GM08714 (cell line): Measurements from ENCODE around the gene NHLRC1.

Experiments
- H3K4me3 ChIP-seq: fragments of 200-500 bp; sonication (Bioruptor generic); 2 replicates; pipeline ENCODE4 v1.5.1; 2014; ENCODE audit warnings: mild to moderate bottlenecking, low read length, inconsistent platforms
- ZNF274 ChIP-seq: IDR thresholded peaks from 2 replicates; pipeline ENCODE4 v1.6.1; 2012; ENCODE audit warnings: mild to moderate bottlenecking, low read depth, low read length

Gene NHLRC1

DNA sequence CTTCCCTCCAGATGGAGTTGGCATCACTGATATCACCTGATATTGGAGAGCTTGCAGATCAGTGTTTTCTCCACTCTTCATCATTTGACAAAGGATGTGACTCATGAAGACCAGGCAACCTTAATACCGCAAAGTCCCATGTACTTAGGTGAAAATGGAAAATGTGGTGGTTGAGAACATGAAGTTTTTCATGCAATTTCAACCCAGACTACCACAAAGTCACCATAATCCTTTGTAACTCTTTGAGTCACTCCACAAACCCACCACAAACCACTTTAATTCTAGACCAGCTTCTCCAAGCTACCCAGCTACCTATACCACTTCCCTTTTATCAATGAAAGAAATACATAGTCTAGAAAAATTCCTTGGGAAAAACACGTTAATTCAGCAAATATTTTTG is 7.1 kb downstream of the NHLRC1 start:
- no peak for TF ChIP-seq ZNF274

DNA sequence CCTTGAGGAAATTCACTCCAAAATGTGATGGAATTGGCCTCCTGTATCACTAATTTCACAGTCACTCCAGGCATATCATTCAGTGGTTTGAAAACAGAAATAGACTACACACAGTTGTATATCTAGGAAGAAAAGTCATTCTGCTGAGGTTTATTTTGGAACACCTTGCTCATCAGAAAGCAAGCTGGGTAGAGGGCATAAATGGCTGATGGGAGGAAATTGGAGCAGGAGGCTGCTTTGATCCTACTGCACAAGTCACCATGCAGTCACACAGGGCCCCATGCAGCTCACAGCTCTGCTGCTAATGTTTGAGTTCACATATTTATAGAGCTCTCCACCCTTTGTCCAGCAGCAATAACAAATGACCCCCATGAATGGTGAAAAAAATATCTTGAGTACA is 12.3 kb downstream of the NHLRC1 start:
- TF ChIP-seq ZNF274 = no peak
- no peak overlapping the region for H3K4me3 ChIP-seq

More for the DNA sequence above, 7.1 kb downstream of the NHLRC1 start:
- no peak overlapping the region for H3K4me3 ChIP-seq

DNA sequence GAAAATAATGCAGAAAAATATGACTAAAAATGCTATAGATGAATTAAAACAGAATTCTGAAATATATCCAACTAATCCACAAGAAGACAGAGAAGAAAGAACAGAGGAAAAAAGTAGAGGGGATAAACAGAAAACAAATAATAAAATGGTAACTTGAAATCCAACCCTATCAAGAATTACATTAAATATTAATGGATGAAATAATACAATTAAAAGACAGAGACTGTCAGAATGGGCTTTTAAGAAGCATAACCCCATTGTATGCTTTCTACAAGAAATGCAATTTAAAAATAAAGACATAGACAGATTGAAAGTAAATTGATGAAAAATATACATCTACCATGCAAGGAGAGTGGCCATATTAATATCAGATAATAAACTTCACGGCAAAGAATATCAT is 15.4 kb downstream of the NHLRC1 start:
- no peak for TF ChIP-seq ZNF274
- H3K4me3 ChIP-seq = no peak overlapping the region

DNA sequence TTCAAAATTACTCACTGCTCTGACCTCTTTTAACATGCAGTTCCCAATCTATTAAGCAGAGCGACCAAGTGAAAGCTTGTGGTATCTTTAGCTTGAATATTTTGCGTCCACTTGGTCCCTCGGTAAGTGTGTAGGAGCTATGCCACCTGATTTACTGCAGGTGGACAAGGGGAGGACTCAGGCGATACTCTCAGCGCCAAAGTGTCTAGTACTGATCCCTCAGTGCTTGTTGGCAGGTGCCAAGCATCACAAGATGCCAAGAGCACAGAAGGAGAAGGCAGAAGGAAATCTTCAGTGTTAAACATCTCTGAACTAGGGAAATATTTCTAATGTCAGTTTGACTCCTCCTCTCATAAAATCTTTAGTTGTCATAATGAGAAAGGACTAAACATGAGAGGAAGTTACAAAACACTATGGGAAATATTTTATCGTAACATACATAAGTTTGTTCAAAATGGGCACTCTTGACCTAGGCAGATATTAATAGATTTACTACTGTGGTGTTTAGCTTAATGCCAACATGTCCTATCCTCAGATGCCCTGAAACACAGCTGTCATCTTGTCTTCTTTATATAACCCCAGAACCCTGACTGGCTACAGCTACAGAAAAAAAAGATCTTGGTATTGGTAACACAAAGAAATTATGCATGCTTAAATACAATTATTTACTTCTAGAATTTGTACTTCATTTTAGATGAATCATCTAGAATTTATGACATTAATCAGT is 19.5 kb downstream of the NHLRC1 start:
- no peak for TF ChIP-seq ZNF274
- H3K4me3 ChIP-seq = no peak overlapping the region

DNA sequence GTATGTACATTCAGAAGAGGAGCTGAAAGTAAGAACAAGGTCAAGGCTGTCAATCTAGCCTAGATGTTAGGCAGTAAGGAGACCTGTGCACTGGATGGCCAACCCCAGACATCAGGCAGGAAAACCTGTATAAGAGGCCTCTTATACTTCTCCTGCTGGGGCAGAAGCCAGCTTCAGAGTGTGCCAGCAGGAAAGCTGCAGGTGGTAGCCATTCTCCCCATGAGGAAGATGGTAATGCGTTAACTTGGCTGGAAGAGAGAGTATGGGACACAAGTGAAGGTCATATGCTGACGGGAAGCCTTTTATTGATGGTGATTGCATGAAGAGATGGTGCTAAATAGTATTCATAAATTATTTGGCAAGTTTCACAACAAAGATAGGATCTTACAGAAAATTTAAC is 20.6 kb downstream of the NHLRC1 start:
- TF ChIP-seq ZNF274 = no peak
- no peak overlapping the region for H3K4me3 ChIP-seq

DNA sequence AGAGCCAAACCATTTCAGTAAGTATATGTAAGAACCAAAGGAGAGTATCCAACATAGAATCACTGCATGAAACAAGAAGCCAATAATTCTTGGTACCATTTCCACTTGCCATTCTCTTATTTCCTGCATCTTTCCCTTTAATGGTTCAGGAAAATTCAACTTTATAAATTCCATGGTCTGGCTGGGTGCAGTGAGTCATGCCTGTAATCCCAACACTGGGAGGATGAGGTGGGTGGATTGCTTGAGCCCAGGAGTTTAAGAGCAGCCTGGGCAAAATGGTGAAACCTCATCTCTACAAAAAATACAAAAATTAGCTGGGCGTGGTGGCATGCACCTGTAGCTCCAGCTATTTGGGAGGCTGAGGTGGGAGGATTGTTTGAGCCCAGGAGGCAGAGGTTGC is 21.2 kb downstream of the NHLRC1 start:
- H3K4me3 ChIP-seq = no peak overlapping the region
- no peak for TF ChIP-seq ZNF274

DNA sequence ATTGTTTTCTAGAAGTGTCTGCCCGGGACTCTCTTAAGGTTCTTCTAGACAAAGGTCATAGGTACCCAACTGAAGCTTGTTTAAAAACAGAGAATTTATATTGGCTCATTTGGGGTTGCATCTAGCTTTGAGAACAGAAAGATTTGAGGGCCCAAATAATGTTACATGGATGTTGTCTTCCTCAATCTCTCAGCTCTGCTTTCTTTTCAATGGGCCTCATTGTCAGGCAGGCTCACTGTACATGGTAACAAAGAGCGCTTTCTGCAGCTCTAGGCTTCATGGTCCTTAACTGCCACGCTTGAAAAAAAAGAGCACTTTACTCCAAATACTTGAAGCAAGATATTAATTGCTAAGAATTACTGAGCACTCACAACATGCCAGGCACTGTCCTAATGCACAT is 22.2 kb downstream of the NHLRC1 start:
- no peak for TF ChIP-seq ZNF274
- H3K4me3 ChIP-seq = no peak overlapping the region

DNA sequence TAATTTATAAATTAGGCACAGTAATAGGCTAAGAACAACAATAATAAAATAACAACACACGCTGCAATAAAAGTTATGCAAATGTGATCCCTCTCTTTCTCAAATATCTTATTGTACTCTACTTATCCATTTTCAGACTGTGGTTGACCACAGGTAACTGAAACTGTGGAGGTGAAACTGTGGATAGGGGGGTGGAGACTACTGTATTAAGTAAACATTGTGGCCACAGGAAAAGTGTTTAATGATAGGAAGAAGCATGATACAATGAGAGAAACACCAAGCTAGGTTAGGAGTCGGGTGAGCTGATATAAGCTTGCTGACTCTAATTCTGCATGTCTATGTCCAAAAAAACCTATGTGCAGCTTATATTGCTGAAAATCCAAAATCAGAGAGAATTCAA is 23.0 kb downstream of the NHLRC1 start:
- H3K4me3 ChIP-seq = no peak overlapping the region
- no peak for TF ChIP-seq ZNF274

DNA sequence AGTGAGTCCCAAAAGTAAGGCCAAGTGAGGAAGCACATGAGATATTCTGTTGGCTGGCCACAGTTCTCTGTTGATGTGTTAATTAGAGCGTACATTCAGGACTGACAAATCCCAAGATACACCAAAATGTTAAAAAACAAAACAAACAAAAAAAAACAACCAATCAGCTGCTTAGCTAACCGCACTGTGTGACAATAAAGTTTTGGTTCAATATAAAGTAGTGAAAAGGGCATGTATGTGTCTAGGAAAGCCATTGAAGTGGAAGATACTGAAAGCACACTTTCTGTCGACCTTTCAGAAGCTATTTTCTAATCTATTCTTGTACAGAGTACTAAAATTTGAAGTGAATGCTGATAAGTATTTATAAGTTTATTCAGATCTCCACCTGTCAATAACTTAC is 26.1 kb downstream of the NHLRC1 start:
- H3K4me3 ChIP-seq = no peak overlapping the region
- TF ChIP-seq ZNF274 = no peak

DNA sequence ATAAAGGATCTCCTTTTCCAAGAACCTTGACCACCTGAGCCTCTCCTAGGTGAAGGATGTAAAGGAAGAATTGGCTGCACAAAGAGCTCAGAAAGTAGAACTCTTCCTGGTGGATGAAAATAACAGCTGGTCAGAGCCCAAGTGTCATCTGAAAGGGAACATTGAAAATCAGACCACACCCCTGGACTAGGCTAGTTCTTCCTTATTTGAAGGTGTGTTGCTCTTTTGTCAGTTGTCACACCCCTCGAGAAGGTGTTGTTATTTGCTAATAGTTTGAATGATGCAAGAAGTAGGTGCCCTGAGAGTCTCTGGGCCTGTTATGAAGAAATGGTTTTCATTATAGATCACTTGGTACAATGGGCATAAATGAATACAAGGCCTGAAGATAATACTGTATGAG is 31.1 kb downstream of the NHLRC1 start:
- H3K4me3 ChIP-seq = no peak overlapping the region
- TF ChIP-seq ZNF274 = no peak

DNA sequence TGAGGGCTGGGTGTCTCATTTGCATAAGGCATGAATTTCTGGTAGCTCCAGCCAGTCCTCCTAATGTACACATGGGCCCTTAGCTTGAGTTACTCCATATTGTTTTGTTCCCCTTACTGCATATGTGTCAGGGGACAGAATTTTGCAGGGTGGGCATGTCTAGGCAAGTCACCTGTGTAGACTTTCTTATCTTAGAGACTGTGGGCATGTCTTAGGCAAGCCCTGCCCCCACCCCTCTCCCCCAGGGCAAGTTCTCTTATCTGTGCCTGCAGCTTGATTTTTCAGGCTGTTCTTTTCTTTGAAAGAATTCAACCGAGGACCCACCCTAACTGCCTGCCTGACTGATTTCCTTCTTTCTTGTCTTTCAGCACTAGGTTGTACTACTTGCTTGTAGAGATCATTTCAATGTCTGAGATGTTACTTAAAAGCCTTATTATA is 32.1 kb downstream of the NHLRC1 start:
- no peak overlapping the region for H3K4me3 ChIP-seq
- no peak for TF ChIP-seq ZNF274

DNA sequence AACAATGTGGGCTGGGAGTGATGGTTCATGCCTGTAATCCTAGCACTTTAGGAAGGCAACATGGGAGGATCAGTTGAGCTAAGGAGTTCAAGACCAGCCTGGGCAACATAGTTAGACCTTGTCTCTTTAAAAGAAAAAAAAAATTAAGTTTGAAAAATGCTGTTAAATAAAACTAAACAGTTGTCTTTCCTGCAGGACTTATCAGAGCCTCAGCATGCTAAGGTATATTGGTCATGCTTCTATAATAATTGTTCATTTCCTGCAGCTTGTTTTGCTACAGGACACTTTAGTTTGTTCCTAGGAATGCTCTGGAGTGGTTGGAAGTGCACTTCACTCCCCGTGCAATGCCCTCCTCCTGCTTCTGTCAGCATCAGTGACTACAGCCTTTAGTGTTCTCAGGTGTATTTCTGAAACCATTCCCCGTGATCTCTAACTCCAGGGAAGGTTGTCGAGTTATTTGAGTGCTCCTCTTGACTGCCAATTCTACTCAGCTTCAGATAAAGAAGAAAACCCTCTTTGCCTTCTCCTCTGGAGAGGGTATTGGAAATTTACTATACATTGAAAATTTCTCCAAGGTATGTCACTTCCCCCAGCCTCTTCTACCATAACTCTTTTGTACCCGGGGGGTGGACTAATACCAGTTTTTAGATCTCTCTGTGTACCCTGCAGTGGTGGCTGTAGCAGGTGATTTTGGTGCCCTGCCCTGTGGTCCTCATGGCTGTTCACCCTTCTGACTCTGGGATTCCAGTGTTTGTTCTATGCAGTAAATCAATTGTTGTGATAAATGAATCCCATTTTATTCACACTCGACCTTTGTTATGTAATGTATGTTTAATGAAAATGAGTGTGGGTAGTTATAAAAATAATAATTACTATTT is 33.8 kb downstream of the NHLRC1 start:
- TF ChIP-seq ZNF274 = no peak

DNA sequence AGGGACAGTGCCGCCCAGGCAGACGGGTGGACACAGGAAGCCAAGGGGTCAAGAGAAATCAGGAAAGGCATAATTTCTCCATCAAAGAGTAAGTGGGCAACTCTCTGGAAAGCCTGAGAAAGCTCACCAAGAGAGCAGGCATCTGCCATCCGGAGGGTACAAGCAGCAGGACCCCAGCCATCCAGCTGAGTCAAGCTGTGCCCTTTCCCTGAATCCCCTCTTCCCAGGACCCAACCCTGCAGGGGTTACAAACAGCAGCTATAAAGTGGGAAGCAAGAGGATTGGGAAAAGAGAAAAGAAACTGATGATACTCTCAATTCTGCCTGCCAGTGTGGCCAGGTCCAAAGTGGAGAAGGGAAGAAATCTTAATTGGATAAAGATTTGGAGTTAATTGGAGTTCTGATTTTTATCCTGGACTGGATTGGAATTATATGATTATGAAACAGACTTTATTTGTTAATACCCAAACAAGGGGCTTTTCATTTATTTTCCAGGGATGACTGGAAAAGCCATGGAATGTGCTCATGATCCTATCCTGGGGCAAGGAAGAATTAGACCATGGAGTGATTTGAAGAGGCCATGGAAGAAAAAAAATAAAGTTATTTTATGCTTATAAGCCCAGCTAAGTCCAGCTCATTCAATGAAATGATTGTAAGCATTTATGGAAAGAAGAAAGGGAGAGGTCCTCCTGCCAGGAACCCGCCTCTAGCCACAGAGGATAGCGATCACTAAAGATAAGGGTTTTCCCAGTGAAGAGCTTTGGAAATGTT is 34.9 kb downstream of the NHLRC1 start:
- H3K4me3 ChIP-seq = no peak overlapping the region
- no peak for TF ChIP-seq ZNF274

More for the DNA sequence above, 33.8 kb downstream of the NHLRC1 start:
- no peak overlapping the region for H3K4me3 ChIP-seq

DNA sequence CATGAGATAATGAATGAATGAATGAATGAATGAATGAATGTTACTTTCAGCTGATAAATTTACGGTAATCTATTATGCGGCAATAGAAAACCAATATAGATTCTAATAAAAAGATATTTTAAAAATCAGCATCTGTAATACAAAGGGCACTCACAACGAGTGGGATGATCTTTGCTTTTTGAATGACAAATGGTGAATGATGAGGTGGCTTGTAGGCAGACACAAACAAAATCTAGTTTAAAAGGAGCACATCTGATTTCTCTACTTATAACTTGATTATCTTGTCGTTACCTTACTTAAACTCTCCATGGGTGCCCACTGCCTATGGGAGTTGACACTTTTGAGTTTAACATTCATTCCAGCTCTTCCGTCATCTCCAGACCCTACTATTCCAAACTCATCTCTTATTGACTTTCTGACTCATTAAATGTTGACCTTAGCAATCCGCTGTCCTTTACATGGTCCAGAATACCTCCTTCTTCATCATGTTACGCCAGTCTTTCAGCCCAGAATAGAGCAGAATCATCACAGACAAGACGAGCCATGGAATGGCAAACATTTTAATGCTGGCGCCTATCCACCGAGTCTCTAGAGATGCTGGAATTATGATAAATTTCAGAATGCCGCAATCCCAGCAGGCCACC is 41.3 kb downstream of the NHLRC1 start:
- no peak overlapping the region for H3K4me3 ChIP-seq
- TF ChIP-seq ZNF274 = no peak
